OCI-LY7 (cell line): ENCODE measurements around the gene ZSCAN5C. TPM values are rescaled to one million over a fixed set of nuclear protein-coding genes. Genes with fewer than 3 reads are reported as not detected.

Experiments used
- Bru-seq: library from RNA; stranded (reverse); fragments of 400-500 nt; gene quantifications from one replicate; lab custom pipeline; 2021; lab: Mats Ljungman, UMichigan
- BruChase-seq, 2 experiments: library from RNA; stranded (reverse); fragments of 400-500 nt; gene quantifications; one replicate each; lab custom pipeline; 2021; lab: Mats Ljungman, UMichigan
- BruUV-seq: library from RNA; stranded (reverse); fragments of 400-500 nt; replicated peaks from 2 replicates; lab custom pipeline; 2021; lab: Mats Ljungman, UMichigan
- CTCF ChIA-PET: fragments of 300-600 bp; sonication (Branson Sonifier 250); formaldehyde crosslinking; loops from one replicate; lab custom pipeline; 2022; ENCODE audit warnings: antibody characterized with exemption; ENCODE audit not compliant: unreplicated experiment; lab: Charles Lee
- POLR2A ChIA-PET: fragments of 300-600 bp; sonication (Branson Sonifier 250); formaldehyde crosslinking; loops from one replicate; lab custom pipeline; 2022; ENCODE audit warnings: antibody characterized with exemption; lab: Charles Lee
- DNase-seq: peaks from one replicate; pipeline ENCODE4 v3.0.0-alpha.2; 2015; ENCODE audit warnings: low spot score
- H2AFZ ChIP-seq: fragments of 200-600 bp; sonication (generic), shearing (Covaris generic); 2 replicates; pipeline ENCODE4 v1.6.1; 2014; ENCODE audit warnings: mild to moderate bottlenecking, antibody characterized with exemption, low read length, moderate library complexity
- H3K27ac ChIP-seq: fragments of 200-600 bp; sonication (generic); 2 replicates; pipeline ENCODE4 v1.5.1; 2014; ENCODE audit warnings: mixed run types, low read depth, mild to moderate bottlenecking, moderate library complexity, low read length, inconsistent platforms; ENCODE audit not compliant: poor library complexity, severe bottlenecking
- H3K36me3 ChIP-seq: fragments of 200-600 bp; sonication (generic); 2 replicates; pipeline ENCODE4 v1.6.1; 2014; ENCODE audit warnings: mild to moderate bottlenecking, antibody characterized with exemption, low read length, moderate library complexity, mixed read lengths; ENCODE audit not compliant: insufficient read depth
- H3K4me1 ChIP-seq: fragments of 200-600 bp; sonication (generic); 2 replicates; pipeline ENCODE4 v1.5.1; 2014; ENCODE audit warnings: mild to moderate bottlenecking, low read length; ENCODE audit not compliant: insufficient read depth, poor library complexity, severe bottlenecking
- H3K4me2 ChIP-seq: fragments of 200-600 bp; sonication (generic); 2 replicates; pipeline ENCODE4 v1.6.1; 2014; ENCODE audit warnings: mild to moderate bottlenecking, low read length
- H3K4me3 ChIP-seq: fragments of 200-600 bp; sonication (generic); 2 replicates; pipeline ENCODE4 v1.5.1; 2014; ENCODE audit warnings: mild to moderate bottlenecking, low read depth, low read length; ENCODE audit not compliant: poor library complexity, severe bottlenecking
- H3K79me2 ChIP-seq: fragments of 200-600 bp; sonication (generic); 2 replicates; pipeline ENCODE4 v1.6.1; 2016; ENCODE audit warnings: low read depth, mild to moderate bottlenecking, low read length, moderate library complexity, mixed read lengths; ENCODE audit not compliant: insufficient read depth
- H3K9me2 ChIP-seq: fragments of 200-600 bp; sonication (generic); 2 replicates; pipeline ENCODE4 v1.6.1; 2016; ENCODE audit warnings: mild to moderate bottlenecking, low read length, mixed read lengths; ENCODE audit not compliant: insufficient read depth
- H3K9me3 ChIP-seq: fragments of 200-600 bp; sonication (generic); 2 replicates; pipeline ENCODE4 v1.6.1; 2014; ENCODE audit warnings: mild to moderate bottlenecking, mixed run types, low read length, mixed read lengths
- H4K20me1 ChIP-seq: fragments of 200-600 bp; sonication (generic); 2 replicates; pipeline ENCODE4 v1.6.1; 2014; ENCODE audit warnings: mild to moderate bottlenecking, antibody characterized with exemption, low read length, moderate library complexity, mixed read lengths; ENCODE audit not compliant: insufficient read depth
- EZH2phosphoT487 ChIP-seq: fragments of 200-600 bp; sonication (generic); IDR thresholded peaks from 2 replicates; pipeline ENCODE4 v1.6.1; 2018; ENCODE audit warnings: low read depth, borderline replicate concordance, mild to moderate bottlenecking, mixed run types, antibody characterized with exemption, low read length, moderate library complexity, mixed read lengths
- intact Hi-C: fragments of 100-400 bp; cut with micrococcal nuclease; formaldehyde crosslinking; loops from one replicate; pipeline ENCODE4 v1.10.0; 2022; ENCODE audit not compliant: unreplicated experiment
- long read RNA-seq: library from polyadenylated mRNA; stranded (forward); transcript quantifications from one replicate; pipeline ENCODE4 v2.0.0, GENCODE V29; 2022
- total RNA-seq, 2 experiments: library from RNA; depleted of rRNA in 1 of 2; stranded (reverse); fragments of >200 nt in 1 of 2; shearing (Covaris generic) in 1 of 2; gene quantifications; 2 replicates each; pipeline ENCODE4 v1.2.3, GENCODE V29; 2014 to 2022
- TF ChIP-seq, protein P1 (sequence below): fragments of 200-600 bp; sonication (generic); conservative IDR thresholded peaks from 2 replicates; pipeline ENCODE4 v1.5.1; 2014; ENCODE audit warnings: mild to moderate bottlenecking, antibody characterized with exemption, low read length, moderate library complexity, mixed read lengths

ZSCAN5C gene, protein sequence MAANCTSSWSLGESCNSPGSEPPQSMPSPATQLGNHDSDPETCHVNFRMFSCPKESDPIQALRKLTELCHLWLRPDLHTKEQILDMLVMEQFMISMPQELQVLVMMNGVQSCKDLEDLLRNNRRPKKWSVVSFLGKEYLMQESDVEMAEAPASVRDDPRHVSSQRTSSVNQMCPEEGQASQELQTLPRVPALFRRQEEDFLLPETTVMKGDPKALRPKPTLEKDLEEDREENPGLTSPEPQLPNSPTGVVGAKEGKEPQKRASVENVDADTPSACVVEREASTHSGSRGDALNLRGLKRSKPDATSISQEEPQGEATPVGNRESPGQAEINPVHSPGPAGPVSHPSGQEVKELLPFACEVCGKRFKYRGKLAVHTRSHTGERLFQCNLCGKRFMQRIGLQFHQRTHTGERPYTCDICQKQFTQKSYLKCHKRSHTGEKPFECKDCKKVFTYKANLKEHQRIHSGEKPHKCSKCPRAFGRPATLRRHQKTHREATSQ
- total RNA-seq (2014; rRNA removed; shearing (Covaris generic)) (not detected in 2 replicates), total RNA-seq (2022) (not detected in 2 replicates), Bru-seq, nascent RNA (not detected), BruChase-seq, experiment 1, labeled RNA remaining after a 6-hour chase (not detected), BruChase-seq, experiment 2, labeled RNA remaining after a 2-hour chase (not detected)
- long read RNA-seq = 0 reads

DNA sequence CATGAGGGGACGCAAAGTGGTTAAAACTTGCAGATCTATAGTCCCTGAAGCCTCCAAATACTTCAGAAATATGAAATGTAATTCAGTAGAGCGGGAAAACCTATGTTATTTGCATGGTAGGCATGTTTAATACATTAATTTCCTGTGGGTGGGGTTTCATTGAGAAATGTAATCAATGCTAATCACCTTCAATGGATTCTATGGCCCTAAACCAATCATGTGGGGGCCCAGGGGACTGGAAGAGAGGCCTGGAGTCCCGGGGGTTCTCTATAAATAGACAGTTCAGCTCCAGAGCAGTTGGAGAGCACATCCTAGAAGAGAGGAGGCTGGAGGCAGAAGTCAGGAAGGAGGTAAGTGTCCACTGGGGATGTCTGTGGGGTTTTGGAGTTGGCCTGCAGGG lies at the start of gene ZSCAN5C:
ZSCAN5C (plus strand) TSS at position 301 of the 400 bp plus-strand sequence. CDS start 3,641 bp downstream, outside the sequence.
- H3K36me3 ChIP-seq = no peaks in the 10 kb centered on the region
- BruUV-seq = no TSS peak
- no peak within 1 kb of the TSS for H3K4me3 ChIP-seq
- no peaks in the 10 kb centered on the region for H3K9me2 ChIP-seq
- H3K79me2 ChIP-seq = no peaks in the 10 kb centered on the region
- H3K4me2 ChIP-seq = no peak within 1 kb of the TSS
- no peak for TF ChIP-seq EZH2phosphoT487
- TF ChIP-seq, protein P1, sequence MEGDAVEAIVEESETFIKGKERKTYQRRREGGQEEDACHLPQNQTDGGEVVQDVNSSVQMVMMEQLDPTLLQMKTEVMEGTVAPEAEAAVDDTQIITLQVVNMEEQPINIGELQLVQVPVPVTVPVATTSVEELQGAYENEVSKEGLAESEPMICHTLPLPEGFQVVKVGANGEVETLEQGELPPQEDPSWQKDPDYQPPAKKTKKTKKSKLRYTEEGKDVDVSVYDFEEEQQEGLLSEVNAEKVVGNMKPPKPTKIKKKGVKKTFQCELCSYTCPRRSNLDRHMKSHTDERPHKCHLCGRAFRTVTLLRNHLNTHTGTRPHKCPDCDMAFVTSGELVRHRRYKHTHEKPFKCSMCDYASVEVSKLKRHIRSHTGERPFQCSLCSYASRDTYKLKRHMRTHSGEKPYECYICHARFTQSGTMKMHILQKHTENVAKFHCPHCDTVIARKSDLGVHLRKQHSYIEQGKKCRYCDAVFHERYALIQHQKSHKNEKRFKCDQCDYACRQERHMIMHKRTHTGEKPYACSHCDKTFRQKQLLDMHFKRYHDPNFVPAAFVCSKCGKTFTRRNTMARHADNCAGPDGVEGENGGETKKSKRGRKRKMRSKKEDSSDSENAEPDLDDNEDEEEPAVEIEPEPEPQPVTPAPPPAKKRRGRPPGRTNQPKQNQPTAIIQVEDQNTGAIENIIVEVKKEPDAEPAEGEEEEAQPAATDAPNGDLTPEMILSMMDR = no peak
- intact Hi-C loops = loop anchor here (1.0 kb wide), 1 partner anchor 18 kb away; no protein-coding TSS in a partner anchor
- POLR2A ChIA-PET = no interaction called here
- H4K20me1 ChIP-seq = no peaks in the 10 kb centered on the region
- no peaks in the 10 kb centered on the region for H3K4me1 ChIP-seq
- H3K27ac ChIP-seq = no peak within 1 kb of the TSS
- no peak within 1 kb of the TSS for H2AFZ ChIP-seq
- DNase-seq = no peak
- CTCF ChIA-PET = no interaction called here
- H3K9me3 ChIP-seq = no peaks in the 10 kb centered on the region

DNA sequence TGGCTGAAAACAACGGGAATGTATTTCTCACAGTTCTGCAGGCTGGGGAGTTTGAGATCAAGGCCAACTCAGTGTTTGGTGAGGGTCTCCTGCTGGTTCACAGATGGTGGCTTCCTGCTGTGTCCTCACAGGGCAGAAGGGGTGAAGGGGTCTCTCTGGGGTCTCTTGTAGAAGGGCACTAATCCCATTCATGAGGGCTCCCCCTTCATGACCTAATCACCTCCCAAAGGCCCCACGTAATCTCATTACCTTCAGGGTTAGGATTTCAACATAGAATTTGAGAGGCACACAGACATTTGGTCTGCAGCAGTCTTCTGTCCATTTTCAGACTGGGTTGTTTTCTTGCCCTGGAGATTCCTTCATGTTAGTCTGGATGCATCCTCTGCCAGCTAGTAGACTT lies 49.4 kb upstream of the ZSCAN5C start:
- Histone ChIP-seq H4K20me1 (no peaks in the 10 kb centered on the region), H3K27ac (no peak overlapping the region), H3K4me2 (no peak overlapping the region), H3K36me3 (peaks cover 36% of the 10 kb centered on the region), H3K9me3 (no peaks in the 10 kb centered on the region), H3K4me3 (no peak overlapping the region), H3K79me2 (no peaks in the 10 kb centered on the region), H3K4me1 (no peaks in the 10 kb centered on the region), H3K9me2 (no peaks in the 10 kb centered on the region), H2AFZ (no peak overlapping the region)
- ChIA-PET POLR2A (no interaction called here), CTCF (no interaction called here)
- DNase-seq = no peak
- intact Hi-C loops = no loop called here
- BruUV-seq = no TSS peak
- no peak for TF ChIP-seq EZH2phosphoT487
- TF ChIP-seq, protein P1 = no peak
